IMR-90 (cell line): ENCODE measurements around the gene ADCYAP1. TPM values are rescaled to one million over a fixed set of nuclear protein-coding genes. Genes with fewer than 3 reads are reported as not detected.

Experiments used
- ATAC-seq: fragments of 200-7000 bp; cut with Tn5 transposase; 2 replicates; pipeline ENCODE4 v1.9.1; 2020; ENCODE audit warnings: low read depth, mild to moderate bottlenecking, moderate library complexity
- BruUV-seq: library from RNA; stranded (reverse); fragments of 400-500 nt; replicated peaks from 2 replicates; lab custom pipeline; 2021; lab: Mats Ljungman, UMichigan
- CTCF ChIA-PET: fragments of 300-600 bp; formaldehyde crosslinking; extraction: SDS; loops from one replicate; lab custom pipeline; 2021; ENCODE audit warnings: antibody characterized with exemption; lab: Yijun Ruan, JAX
- POLR2A ChIA-PET: fragments of 300-600 bp; sonication (Branson Sonifier 250); formaldehyde crosslinking; loops from one replicate; lab custom pipeline; 2022; ENCODE audit warnings: antibody characterized with exemption; ENCODE audit not compliant: unreplicated experiment; lab: Charles Lee
- DNase-seq: peaks from one replicate; pipeline ENCODE4 v3.0.0; 2013
- H2AFZ ChIP-seq: replicated peaks from 2 replicates; pipeline ENCODE3; 2013; ENCODE audit warnings: low read length, mild to moderate bottlenecking; ENCODE audit not compliant: poor library complexity
- H2AK5ac ChIP-seq: 2 replicates; pipeline ENCODE4 v1.6.1; 2013; ENCODE audit warnings: low read depth, low read length, inconsistent platforms
- H2AK9ac ChIP-seq: replicated peaks from 2 replicates; pipeline ENCODE3; 2013; ENCODE audit warnings: mild to moderate bottlenecking, low read depth, low read length, moderate library complexity; ENCODE audit not compliant: poor library complexity
- H2BK120ac ChIP-seq: 2 replicates; pipeline ENCODE4 v1.6.1; 2013; ENCODE audit warnings: low read depth, low read length, inconsistent platforms
- H2BK15ac ChIP-seq: 3 replicates; pipeline ENCODE4 v1.6.1; 2013; ENCODE audit warnings: low read depth, low read length, inconsistent platforms
- H2BK20ac ChIP-seq: 2 replicates; pipeline ENCODE4 v1.6.1; 2013; ENCODE audit warnings: low read depth, mild to moderate bottlenecking, inconsistent platforms, low read length, moderate library complexity
- H2BK5ac ChIP-seq: 2 replicates; pipeline ENCODE4 v1.6.1; 2013; ENCODE audit warnings: mild to moderate bottlenecking, low read depth, low read length, inconsistent platforms; ENCODE audit not compliant: poor library complexity, severe bottlenecking
- H3K14ac ChIP-seq: replicated peaks from 2 replicates; pipeline ENCODE4 v1.6.1; 2013; ENCODE audit warnings: low read depth, low read length, inconsistent platforms
- H3K18ac ChIP-seq: 2 replicates; pipeline ENCODE4 v1.6.1; 2013; ENCODE audit warnings: low read depth, low read length, control low read depth
- H3K23ac ChIP-seq: 2 replicates; pipeline ENCODE4 v1.6.1; 2013; ENCODE audit warnings: low read depth, low read length, inconsistent platforms
- H3K27ac ChIP-seq: 2 replicates; pipeline ENCODE4 v1.5.1; 2013; ENCODE audit warnings: mild to moderate bottlenecking, control low read depth, low read length; ENCODE audit not compliant: insufficient read depth
- H3K27me3 ChIP-seq: 2 replicates; pipeline ENCODE4 v1.6.1; 2013; ENCODE audit warnings: low read length; ENCODE audit not compliant: control insufficient read depth, insufficient read depth
- H3K36me3 ChIP-seq: 2 replicates; pipeline ENCODE4 v1.6.1; 2013; ENCODE audit warnings: low read length, mixed read lengths; ENCODE audit not compliant: control insufficient read depth, insufficient read depth
- H3K4ac ChIP-seq: 2 replicates; pipeline ENCODE4 v1.6.1; 2013; ENCODE audit warnings: low read depth, low read length, inconsistent platforms
- H3K4me1 ChIP-seq: 2 replicates; pipeline ENCODE4 v1.6.1; 2013; ENCODE audit warnings: low read length, mixed read lengths; ENCODE audit not compliant: control insufficient read depth, insufficient read depth
- H3K4me2 ChIP-seq: 2 replicates; pipeline ENCODE4 v1.6.1; 2013; ENCODE audit warnings: low read depth, mild to moderate bottlenecking, control low read depth, low read length, moderate library complexity
- H3K4me3 ChIP-seq: 2 replicates; pipeline ENCODE4 v1.5.1; 2013; ENCODE audit warnings: low read depth, mild to moderate bottlenecking, control low read depth, low read length, moderate library complexity; ENCODE audit not compliant: insufficient read depth
- H3K56ac ChIP-seq: 2 replicates; pipeline ENCODE4 v1.6.1; 2013; ENCODE audit warnings: low read length, inconsistent platforms; ENCODE audit not compliant: insufficient read depth; ENCODE audit errors: extremely low read depth
- H3K79me1 ChIP-seq, 2 experiments: 2 replicates each; pipeline ENCODE4 v1.6.1; 2013; ENCODE audit warnings: low read length in 2 of 2, inconsistent platforms in 1 of 2, low read depth in 1 of 2
- H3K9ac ChIP-seq: 2 replicates; pipeline ENCODE4 v1.6.1; 2013; ENCODE audit warnings: low read depth, low read length, control low read depth
- H3K9me1 ChIP-seq: 2 replicates; pipeline ENCODE4 v1.6.1; 2013; ENCODE audit warnings: low read length, inconsistent platforms; ENCODE audit not compliant: insufficient read depth
- H3K9me3 ChIP-seq: 2 replicates; pipeline ENCODE4 v1.6.1; 2013; ENCODE audit warnings: low read length; ENCODE audit not compliant: control insufficient read depth, insufficient read depth
- H4K20me1 ChIP-seq: 2 replicates; pipeline ENCODE4 v1.6.1; 2013; ENCODE audit warnings: low read length, inconsistent platforms; ENCODE audit not compliant: insufficient read depth
- H4K5ac ChIP-seq: 2 replicates; pipeline ENCODE4 v1.6.1; 2013; ENCODE audit warnings: mild to moderate bottlenecking, low read depth, low read length, control low read depth
- H4K8ac ChIP-seq, 2 experiments: 2 replicates each; pipeline ENCODE4 v1.6.1; 2013; ENCODE audit warnings: low read depth in 2 of 2, low read length in 2 of 2, control low read depth in 1 of 2, inconsistent platforms in 1 of 2
- H4K91ac ChIP-seq: 2 replicates; pipeline ENCODE4 v1.6.1; 2013; ENCODE audit warnings: low read depth, low read length, inconsistent platforms; ENCODE audit not compliant: insufficient read depth
- MAFK ChIP-seq: IDR thresholded peaks from 2 replicates; pipeline ENCODE4 v1.6.1; 2012; ENCODE audit warnings: low read depth, low read length, improper control_type of control experiment
- WGBS, 2 experiments: methylation state at CpG; one replicate each; pipeline versions ENCODE4 v1.1.5 to v1.1.7; 2013; ENCODE audit warnings: missing lambda C conversion rate in 2 of 2; ENCODE audit not compliant: insufficient read length in 1 of 2; ENCODE audit errors: extremely low coverage in 2 of 2; 5-methylcytosine and 5-hydroxymethylcytosine counted together
- dilution Hi-C: fragments of 300-500 bp; cut with HindIII; formaldehyde crosslinking; loops from one replicate; pipeline ENCODE4 v1.14.3; 2018; ENCODE audit warnings: low sequenced_read_pairs; ENCODE audit not compliant: unreplicated experiment
- in situ Hi-C: fragments of 300-500 bp; cut with MboI; formaldehyde crosslinking; loops from 3 replicates; pipeline ENCODE4 v1.14.3; 2019; ENCODE audit warnings: low sequenced_read_pairs, inconsistent platforms, mixed read lengths
- intact Hi-C: fragments of 100-400 bp; cut with micrococcal nuclease; formaldehyde crosslinking; loops from 2 replicates; pipeline ENCODE4 v1.10.0; 2022
- polyA plus RNA-seq, 3 experiments: library from polyadenylated mRNA; depleted of rRNA; stranded (reverse); fragments of >200 nt; gene quantifications; 2 replicates each; pipeline ENCODE4 v1.2.3, GENCODE V29; 2012; ENCODE audit warnings: low replicate concordance in 1 of 3
- total RNA-seq: library from RNA; depleted of rRNA; stranded (reverse); fragments of >200 nt; gene quantifications from 2 replicates; pipeline ENCODE4 v1.2.3, GENCODE V29; 2012

The ADCYAP1 gene
- total and polyA plus RNA-seq, 2 of the 4 experiments (the other 2 are of a cell fraction): not detected

- no peak overlapping the region for H3K27ac ChIP-seq
- H3K9me1 ChIP-seq: no peaks in the 10 kb centered on the region
- in situ Hi-C loops (no loop called here), intact Hi-C loops (no loop called here), dilution Hi-C loops (no loop called here)
- WGBS, 2 experiments: no CpG with 5 or more reads among the region's 4 CpGs
- no peak overlapping the region for H2BK20ac ChIP-seq
- no peak overlapping the region for H3K56ac ChIP-seq
- ChIA-PET POLR2A (no interaction called here), CTCF (no interaction called here)
- no peaks in the 10 kb centered on the region for H3K27me3 ChIP-seq
- no peak overlapping the region for H3K4me2 ChIP-seq
- H4K8ac ChIP-seq: no peak overlapping the region
- H2BK120ac ChIP-seq: no peak overlapping the region
- H2BK5ac ChIP-seq: no peak overlapping the region
- H3K18ac ChIP-seq: no peak overlapping the region
- no peak overlapping the region for H3K23ac ChIP-seq
- H3K36me3 ChIP-seq: no peaks in the 10 kb centered on the region
- H3K9me3 ChIP-seq: no peaks in the 10 kb centered on the region
- no peaks in the 10 kb centered on the region for H4K20me1 ChIP-seq
- H4K5ac ChIP-seq: no peak overlapping the region
- no peaks in the 10 kb centered on the region for H3K79me1 ChIP-seq
- DNase-seq: no peak
- no peak for ATAC-seq
- no peak overlapping the region for H2BK15ac ChIP-seq
- H3K4me3 ChIP-seq: no peak overlapping the region
- TF ChIP-seq MAFK: no peak
- no TSS peak for BruUV-seq
- H3K4me1 ChIP-seq: no peaks in the 10 kb centered on the region
- H2AFZ ChIP-seq: no peak overlapping the region
- no peak overlapping the region for H2AK5ac ChIP-seq
- H3K9ac ChIP-seq: no peak overlapping the region
- no peak overlapping the region for H4K91ac ChIP-seq
- H2AK9ac ChIP-seq: no peak overlapping the region
- no peak overlapping the region for H3K4ac ChIP-seq
- H3K14ac ChIP-seq: no peak overlapping the region
These were observed 35.3 kb downstream of the ADCYAP1 start for GRCh38 chr18:939958-940357.
